HG03066 (cell line): ENCODE results near the gene BAG2.

Source experiments
- ATAC-seq: cut with Tn5 transposase; IDR thresholded peaks from one replicate; pipeline ENCODE4 v1.9.1; 2021; ENCODE audit warnings: low read depth; ENCODE audit not compliant: unreplicated experiment

The BAG2 gene

DNA sequence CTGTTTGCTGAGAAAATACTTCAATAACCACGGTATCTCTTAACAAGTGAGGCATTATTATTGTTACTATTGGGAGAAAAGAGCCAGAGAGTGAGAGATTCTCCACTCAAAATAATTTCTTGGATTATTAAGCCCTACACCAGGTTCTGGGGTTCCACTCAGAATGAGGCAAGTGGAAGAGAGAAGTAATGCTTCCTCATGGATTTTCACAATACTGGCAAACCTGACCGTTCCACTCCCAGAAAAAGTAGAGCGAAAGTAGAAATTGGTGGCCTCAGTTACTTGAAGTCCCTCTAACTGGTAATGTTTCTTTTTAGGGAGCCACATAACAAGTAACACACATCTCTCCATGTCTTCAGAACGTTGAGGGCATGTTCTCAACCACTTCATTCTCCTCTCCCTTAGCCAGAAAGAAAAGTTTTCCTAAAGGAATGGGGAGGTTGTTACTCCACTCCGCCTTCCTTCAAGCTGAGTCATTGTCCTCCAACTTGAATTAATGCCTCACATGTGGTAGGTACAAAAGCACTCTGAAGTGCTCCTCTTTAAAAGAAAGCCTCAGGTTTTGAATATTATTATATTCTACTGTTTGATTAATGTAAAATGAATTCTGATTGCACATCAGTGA lies 1.9 kb downstream of the BAG2 start:
- ATAC-seq: no peak

DNA sequence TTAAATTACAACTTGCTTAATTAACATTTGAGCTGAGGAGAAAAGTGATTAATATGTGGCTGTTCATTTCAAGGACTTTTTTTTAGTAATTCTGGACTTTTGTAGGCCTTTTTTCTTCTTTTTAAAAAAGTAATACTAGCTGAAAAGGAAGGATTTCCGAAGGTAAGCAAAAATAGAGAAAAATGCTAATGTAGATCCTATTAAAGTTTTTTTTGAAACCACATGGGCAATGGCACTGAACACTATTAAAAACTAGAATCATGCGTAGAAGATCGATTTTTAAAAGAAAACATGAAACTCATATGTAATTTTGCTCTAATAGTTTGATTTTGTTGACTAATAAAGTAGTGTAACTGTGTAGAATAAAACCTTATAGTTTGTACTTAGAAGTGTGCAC lies 2.4 kb downstream of the BAG2 start:
- no peak for ATAC-seq

DNA sequence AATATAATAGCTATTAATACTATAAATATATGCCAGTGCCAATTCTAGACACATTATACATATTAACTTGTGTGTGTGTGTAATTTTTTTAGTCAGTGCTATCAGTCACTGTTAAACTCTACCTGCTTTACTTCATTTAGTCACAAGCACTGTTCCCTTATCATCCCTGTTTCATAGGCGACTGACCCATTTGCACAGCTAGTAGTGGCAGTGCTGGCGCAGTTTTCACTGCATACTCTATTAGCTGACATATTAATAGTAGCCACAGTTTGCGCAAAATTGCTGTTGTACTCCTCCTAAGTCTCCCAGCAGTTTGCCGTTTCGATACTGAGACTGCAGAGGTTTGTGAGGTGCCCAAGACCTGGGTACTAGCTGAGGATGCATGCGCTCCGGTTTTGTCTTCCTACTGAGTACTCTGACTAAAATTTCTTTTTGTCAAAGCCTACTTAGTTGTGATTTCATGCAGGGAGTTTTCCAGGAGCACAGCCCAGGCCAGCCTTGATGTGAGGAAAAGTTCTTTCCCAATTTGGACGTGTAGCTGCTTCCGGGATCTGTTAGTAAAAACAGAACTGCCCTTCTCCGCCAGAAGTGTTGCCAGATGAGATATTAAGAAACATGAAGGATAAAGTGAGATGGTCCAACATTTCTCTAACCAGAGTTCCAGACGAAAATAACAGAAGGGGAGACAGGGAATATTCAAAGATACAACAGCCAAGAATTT lies 5.6 kb downstream of the BAG2 start:
- no peak for ATAC-seq

DNA sequence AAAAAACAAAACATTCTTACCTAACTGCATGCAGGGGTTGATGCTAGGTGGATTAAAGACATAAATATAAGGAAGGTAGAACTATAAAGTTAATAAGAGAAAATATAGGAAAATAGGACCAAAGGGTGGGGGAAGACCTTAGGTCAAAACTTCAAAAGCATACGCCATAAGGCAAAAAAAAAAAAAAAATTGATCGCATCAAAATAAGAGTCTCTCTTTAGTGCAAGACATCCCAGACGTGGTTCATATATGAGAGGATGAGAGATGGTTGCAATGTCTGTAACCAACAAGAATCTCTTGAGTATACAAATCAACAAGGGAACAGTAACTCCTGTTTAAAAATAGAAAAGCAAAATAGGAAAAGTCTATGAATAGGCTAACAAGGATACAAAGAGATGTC lies 8.5 kb downstream of the BAG2 start:
- ATAC-seq: no peak

DNA sequence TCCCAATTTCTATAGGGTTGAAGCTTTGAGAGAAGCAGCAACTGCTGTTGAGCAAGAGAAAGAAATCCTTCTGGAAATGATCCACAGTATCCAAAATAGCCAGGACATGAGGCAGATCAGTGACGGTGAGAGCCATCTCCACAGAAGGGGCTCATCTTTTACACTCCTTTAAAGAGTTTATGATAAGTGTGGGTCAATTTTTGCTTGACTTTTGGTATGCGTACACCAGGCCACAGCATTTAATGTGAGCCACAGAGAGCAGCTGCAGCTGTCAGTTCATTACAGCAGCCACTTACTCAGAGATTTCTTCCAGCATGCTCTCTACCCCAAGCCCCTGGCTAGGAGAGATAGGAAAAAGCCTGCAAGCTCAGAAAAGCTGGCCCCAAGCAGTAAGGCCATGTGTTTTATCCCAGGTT lies 9.9 kb downstream of the BAG2 start:
- ATAC-seq: no peak

DNA sequence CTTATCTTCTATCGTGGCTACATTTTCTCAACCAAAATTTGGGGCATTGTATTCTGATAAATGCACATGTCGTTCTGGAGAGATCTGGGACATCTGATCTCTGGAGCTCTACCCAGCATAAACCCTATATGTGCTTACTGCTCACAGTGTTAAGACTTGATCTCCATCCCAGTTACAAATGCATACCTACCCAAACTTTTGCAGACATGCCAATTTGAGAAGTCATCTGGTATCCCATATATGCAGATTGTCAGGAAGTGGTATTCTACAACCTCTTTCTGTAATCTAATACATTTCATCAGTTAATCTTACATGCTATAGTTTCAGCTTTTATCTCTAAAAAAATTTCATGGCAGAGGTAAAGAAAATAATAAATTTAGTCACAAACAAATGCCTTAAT lies 11.2 kb downstream of the BAG2 start:
- ATAC-seq: no peak

DNA sequence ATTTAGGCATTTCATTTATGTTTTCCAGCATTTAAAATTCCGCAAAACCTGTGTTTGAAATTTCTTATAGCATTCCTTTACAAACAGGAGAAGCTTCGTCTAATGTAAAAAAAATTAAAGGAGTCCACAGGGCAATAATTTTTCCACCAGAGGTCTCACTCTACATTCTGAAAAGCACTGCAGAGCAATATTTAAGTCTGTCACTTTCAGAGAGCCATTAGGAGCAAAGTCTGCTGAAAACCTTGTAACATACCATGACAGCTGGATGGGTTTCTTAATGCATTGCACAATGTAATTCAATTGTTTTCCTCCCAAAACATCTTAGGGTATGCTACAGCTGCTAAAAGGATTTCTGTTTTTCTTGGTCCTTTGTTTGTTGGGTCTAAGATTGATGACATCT lies 18.0 kb downstream of the BAG2 start:
- ATAC-seq: no peak

DNA sequence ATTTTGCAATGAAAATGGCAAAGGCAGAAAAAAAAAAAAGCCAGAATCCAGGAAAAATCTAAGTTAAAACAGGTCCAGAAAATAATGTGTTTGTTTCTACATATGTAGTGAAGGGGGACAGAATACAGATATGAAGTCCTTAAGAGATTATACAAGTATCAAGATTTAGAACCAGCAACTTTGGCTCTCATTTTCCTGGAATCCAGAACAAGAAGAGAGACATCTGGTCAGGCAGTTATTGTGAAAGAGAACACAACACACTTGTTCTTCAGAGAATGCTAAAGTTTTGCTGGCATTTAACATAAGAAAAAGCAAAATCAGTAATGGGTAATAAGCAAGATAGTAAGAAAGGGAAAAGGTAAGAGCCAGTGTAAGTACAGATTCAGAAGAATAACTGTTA lies 21.1 kb downstream of the BAG2 start:
- no peak for ATAC-seq

DNA sequence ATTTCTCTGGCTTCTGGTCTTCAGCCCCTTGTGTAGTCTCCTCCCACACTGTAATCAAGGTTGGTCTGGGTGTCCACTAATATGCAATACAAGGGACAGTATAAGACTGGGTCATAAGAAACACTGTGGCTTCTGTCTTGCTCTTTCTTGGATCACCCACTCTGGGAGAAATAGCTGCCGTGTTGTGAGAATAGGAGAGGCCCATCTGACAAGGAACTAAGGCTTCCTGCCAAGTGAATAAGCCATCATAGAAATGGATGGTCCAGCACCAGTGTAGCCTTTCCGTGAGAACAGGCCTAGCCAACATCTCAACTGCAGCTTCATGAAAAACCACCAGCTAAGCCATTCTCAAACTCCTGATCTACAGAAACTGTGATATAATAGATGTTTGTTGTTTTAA lies 23.3 kb downstream of the BAG2 start:
- no peak for ATAC-seq

DNA sequence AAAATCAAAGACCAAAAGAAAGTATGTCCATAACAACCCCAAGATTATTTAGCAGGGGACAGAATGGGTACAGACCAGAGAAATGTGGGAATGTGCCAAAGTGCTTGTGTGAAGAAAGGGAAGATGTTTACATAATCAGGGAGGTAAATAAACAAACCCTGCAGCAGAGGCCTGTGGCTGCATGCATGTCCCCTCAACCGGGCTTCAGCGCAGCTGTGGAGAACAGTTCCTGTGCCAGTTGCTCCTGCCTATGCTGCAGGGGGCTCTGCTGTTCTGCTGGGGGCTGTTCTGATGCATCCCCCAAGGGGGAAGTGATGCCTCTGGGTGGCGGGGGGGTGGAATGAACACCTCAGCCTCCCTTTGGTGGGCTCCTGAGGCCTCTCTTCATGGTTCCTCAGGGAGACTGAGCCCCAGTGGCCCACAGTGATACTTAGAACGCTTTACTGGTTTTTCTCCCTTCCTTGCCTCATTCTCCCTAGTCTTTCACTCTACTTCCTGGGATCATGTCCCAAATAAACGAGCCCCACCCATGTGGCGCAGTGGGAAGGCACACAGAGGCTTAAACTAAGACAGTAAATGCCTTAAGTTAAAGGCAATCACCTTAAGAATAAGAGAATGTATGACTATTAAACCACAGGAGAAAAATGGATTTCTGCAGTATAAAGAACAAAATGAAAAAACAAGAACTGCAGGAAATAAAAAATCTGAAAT lies 27.0 kb downstream of the BAG2 start:
- ATAC-seq: no peak

DNA sequence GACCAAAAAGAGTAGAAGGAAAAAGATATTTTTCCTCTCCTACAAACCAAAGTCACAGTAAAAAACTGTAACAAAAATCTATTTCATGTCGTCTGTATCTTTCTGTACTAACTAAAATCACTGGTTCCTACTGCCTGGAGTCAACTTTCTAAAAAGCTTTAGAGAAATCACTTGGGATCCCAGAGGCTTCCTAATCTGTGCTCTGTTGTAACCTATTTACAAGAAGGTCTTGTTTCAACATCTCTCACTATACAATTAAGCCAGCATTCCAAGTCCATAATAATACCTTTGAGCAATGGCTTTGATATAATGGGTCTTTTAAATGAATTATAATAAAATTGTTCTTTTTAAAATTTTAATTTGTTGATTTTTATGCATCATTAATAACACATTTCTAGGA lies 29.6 kb downstream of the BAG2 start:
- ATAC-seq: no peak

DNA sequence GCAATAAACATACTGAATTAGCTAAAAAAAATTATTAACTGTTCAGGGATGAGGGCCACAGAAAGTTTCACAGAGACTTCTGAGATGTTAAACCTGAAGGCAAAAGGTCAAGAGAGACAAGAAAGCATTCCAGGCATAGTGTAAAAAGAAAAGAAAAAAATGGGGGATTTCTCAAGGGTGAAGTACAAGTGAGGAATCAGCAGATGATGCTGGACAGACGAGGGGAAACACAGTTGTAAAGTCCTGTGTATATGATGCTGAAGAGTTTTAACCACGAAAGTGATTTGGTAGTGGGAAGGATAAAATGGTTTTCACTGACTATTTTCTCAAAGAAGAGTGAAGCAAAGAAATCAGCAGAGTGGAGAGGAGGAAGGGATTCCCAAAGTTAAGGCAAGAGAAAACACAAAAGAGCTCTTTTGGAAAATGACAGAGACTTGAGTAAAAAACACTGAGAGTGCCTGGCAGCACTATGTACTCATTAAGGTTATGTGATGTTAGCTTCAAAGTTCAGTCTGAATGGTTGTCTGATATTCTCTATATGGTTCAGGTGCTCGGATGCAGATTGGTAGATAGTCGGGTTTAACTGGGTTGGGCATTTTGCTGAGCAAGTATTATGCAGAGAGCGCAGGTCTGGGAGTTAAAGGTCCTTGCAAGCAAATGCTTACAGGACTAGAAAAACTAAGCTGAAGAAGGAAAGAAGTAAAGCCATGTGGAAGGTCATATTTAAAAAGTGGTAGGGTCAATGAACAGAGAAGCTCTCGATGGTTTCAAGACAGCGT lies 33.6 kb downstream of the BAG2 start:
- no peak for ATAC-seq

DNA sequence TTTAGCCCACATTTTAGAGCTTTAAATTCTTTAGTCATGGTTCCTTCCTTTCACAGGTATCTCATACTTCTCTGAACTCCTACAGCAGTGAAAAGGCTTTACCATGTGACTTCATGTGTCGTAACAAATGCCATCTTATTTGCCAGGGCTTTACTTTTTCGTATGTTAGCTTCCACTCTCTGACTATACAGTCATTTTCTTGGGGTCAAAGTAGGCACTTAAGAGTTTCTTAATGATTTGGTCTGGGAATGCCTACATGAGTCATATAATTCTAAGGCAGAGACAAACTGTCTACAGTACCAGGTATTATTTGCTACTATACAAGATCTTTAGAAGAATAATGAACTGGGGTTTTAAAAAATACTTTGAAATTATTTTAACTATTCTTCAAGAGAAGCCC lies 35.0 kb downstream of the BAG2 start:
- ATAC-seq: no peak

DNA sequence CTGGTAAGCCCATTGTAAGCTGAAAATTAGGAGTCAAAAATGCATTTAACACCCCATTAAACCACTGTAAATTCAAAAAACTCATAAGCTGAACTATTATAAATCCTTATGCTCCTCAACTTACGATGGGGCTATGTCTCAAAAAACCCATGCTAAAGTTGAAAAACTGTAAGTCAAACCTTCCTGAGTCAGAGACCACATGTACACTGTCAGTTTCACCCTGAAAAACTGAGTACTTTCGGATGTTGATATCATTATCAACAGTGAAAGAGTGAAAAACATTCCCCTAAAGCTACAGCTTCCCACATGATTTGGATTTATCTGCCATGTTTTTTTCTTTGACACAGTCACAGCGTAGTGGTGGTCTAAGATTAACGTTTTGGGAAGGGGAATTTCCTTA lies 35.7 kb downstream of the BAG2 start:
- ATAC-seq: no peak

DNA sequence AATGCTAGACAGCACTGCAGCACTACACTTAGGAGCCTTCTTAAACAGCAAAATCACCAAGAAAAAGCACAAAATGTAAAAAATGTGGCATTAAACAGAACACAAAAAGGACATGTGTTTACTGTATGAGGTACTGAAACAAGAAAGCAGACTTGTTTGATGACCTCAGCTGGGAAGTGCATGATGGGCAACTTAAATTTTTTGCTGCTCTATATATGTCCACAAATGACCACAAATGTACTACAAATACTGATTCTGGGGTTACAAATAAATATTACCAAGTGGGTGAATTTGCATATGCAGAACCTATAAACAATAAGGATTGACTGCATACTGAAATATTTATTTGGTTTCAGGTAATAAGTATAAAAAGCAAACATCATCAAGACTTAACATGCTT lies 36.9 kb downstream of the BAG2 start:
- no peak for ATAC-seq

DNA sequence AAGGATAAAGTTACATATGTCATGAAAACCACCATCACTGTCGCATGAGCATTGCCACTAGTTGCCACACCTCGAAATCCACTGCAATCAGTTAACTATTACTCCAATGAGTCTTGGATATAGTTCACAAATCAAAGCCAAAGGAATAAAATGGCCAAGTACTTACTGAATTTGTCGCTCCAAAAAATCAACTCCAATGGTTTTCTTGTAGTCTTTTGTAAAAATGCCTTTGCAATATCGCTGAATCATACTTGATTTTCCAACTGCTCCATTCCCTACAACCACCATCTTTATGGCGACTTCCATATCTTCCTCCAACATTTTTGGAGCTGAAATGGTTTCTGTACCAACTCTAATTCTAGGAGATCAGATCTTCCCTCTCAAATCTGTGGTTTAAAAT lies 37.9 kb downstream of the BAG2 start:
- no peak for ATAC-seq

DNA sequence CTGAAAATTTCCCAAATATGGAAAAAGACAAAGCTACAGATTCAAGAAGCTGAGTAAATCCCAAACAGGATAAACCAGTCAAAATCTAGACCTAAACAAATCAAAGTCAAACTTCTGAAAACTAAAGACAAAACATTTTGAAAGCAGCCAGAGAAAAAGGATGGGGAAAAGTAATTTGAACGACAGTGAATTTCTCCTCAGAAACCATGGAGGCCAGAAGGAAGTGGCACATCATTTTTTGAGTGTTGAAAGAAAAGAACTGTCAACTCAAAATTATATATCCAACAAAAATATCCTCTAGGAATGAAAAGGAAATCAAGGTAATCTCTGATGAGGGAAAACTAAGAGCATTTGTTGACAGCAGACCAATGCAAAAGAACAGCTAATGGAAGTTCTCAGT lies 43.1 kb downstream of the BAG2 start:
- no peak for ATAC-seq

DNA sequence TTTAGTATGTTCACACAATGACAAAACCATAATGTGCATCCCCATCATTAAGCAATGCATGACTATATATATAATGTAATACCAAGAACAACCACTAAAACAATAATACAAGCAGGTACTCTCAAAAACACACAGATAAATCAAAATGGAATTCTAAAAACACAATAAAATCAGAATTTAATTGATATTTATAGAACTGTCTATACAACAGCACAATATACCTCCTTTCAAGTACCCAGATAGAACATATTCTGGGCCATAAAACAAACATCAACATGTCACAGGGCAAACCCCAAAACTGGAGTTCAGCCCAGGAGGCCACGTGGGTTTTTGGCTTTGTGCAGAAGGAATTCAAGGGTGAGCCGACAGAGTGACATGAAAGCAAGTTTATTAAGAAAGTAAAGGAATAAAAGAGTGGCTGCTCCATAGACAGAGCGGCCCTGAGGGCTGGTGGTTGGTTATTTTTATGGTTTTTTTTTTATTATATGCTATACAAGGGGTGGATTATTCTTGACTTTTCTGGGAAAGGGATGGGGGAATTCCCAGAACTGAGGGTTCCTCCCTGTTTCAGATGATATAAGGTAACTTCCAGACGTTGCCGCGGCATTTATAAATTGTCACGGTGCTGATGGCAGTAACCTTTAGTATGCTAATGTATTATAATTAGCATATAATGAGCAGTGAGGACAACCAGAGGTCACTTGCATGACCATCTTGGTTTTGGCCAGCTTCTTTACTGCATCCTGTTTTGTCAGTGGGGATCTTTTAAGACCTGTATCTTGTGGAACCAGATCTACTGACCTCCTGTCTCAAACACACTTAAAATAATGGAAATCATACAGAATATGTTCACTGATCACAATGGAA lies 44.3 kb downstream of the BAG2 start:
- ATAC-seq: no peak

DNA sequence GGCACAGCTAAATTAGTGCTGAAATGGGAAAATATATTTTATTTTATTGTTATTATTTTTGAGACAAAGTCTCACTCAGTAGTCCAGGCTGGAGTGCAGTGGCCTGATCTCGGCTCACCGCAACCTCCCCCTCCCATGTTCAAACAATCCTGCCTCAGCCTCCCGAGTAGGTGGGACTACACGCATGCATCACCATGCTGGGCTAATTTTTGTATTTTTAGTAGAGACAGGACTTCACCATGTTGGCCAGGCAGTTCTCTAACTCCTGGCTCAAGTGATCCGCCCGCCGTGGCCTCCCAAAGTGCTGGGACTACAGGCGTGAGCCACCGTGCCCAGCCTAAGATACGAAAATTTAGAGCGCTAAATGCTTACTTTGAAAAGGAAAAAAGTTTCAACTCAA lies 45.1 kb downstream of the BAG2 start:
- no peak for ATAC-seq

DNA sequence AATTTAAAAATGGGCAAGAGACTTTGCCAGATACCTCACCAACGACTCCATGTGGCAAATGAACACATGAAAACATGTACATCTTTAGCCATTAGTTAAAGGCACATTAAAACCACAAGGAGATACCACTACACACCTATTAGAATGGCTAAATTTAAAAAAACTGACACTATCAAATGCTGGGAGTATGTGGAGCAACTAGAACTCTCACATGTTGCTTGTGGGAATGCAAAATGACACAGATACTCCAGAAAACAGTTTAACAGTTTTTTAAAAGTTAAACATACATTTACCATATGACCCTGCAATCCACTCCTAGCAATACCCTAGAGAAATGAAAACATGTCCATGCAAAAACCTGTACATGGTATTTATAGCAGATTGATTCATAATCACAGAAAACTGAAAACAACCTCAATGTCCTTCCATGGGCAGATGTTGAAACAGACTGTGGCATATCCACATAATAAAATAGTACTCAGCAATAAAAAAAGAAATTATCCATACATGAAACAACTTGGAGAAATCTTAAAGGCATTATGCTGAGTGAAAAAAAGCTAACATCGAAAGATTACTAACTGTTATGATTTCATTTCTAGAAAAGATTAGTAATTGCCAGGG lies 48.1 kb downstream of the BAG2 start:
- no peak for ATAC-seq
